ENCODE results near the gene CDC42SE2. TPM values are rescaled to one million over a fixed set of nuclear protein-coding genes. Genes with fewer than 3 reads are reported as not detected.

Gene CDC42SE2
- total and polyA plus RNA-seq, 10 donors, result 49.6 to 128 (median 102) TPM

DNA sequence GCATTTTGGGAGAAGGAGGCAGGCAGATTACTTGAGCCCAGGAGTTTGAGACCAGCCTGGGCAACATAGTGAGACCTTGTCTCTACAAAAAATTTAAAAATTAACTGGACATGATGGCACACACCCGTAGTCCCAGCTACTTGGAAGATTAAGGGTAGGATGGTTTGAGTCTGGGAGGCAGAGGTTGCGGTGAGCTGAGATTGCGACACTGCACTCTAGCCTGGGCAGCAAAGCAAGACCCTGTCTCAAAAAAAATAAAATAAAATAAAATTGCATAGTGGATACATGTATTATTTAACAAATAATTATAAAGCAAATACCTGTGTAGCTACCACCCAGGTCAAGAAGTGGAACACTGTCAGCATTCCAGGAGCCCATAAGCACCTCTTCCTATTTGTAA is 90.1 kb downstream of the CDC42SE2 start:
- WGBS, 5 donors, result 89 to 94% (median 94%) methylated on average over 3 of the region's 3 CpGs

DNA sequence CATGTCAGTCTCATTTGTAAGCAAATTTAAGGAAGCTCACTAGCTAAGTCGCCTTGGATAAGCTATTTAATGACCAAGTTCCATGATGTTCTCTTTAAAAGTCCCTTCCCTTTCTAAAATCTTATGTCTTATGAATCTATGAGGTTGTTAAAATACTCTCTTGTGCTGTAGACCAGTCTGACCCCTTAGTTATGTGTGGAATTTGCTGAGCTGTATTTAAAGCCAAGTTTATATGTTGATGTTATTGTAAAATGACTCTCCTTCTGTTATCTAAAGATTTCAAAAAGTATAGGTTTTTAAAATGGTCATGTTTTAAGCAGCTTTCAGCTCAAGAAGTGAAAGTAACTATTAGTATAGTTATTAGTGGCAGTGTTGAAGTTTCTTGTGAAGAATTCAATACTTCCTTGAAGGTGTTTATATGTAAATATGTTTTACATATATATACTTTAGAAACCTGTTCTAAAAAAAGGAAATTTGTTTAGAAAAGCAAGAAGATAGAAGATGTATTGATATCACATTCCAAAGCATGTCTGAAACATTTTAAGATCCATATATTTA is 92.2 kb downstream of the CDC42SE2 start:
- Histone ChIP-seq H3K27ac (peak overlapping the region; percentile 12 to 74 (median 50)), H3K9me3 (no peaks in the 10 kb centered on the region), H3K36me3 (peaks cover 0 to 35% (median 16%) of the 10 kb centered on the region in 6 donors), H3K4me3 (no peak overlapping the region), H3K4me1 (peaks cover 28 to 87% (median 49%) of the 10 kb centered on the region in 6 donors), H3K27me3 (replicated peaks in 1 of 7) (no peaks in the 10 kb centered on the region)
- TF ChIP-seq POLR2AphosphoS5 (IDR thresholded peaks at IDR 0.05), result no peak
- TF ChIP-seq, protein P1, sequence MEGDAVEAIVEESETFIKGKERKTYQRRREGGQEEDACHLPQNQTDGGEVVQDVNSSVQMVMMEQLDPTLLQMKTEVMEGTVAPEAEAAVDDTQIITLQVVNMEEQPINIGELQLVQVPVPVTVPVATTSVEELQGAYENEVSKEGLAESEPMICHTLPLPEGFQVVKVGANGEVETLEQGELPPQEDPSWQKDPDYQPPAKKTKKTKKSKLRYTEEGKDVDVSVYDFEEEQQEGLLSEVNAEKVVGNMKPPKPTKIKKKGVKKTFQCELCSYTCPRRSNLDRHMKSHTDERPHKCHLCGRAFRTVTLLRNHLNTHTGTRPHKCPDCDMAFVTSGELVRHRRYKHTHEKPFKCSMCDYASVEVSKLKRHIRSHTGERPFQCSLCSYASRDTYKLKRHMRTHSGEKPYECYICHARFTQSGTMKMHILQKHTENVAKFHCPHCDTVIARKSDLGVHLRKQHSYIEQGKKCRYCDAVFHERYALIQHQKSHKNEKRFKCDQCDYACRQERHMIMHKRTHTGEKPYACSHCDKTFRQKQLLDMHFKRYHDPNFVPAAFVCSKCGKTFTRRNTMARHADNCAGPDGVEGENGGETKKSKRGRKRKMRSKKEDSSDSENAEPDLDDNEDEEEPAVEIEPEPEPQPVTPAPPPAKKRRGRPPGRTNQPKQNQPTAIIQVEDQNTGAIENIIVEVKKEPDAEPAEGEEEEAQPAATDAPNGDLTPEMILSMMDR (IDR thresholded peaks at IDR 0.05 in 8 of 11, conservative IDR thresholded peaks at IDR 0.05 in 3 of 11), result no peak
- no peak for TF ChIP-seq POLR2A (IDR thresholded peaks at IDR 0.05)
- no peak for DNase-seq
- intact Hi-C loops (cut with DNase I; ENCODE audit: low total_unique reads), result no loop called here
- 19 to 43% (median 32%) methylated on average over 1 of the region's 1 CpG for WGBS, 5 donors

More for the DNA sequence above, 90.1 kb downstream of the CDC42SE2 start:
- Histone ChIP-seq H3K4me1 (peaks cover 28 to 75% (median 49%) of the 10 kb centered on the region in 6 donors), H3K27me3 (replicated peaks in 1 of 7) (no peaks in the 10 kb centered on the region), H3K9me3 (no peaks in the 10 kb centered on the region), H3K36me3 (peaks cover 0 to 23% (median 4%) of the 10 kb centered on the region in 6 donors), H3K27ac (peak overlapping the region in 1 of 8 donors; percentile 24), H3K4me3 (no peak overlapping the region)
- intact Hi-C loops (cut with DNase I; ENCODE audit: low total_unique reads), result no loop called here
- TF ChIP-seq POLR2A (IDR thresholded peaks at IDR 0.05) (no peak), POLR2AphosphoS5 (IDR thresholded peaks at IDR 0.05) (no peak)
- TF ChIP-seq, protein P1 (IDR thresholded peaks at IDR 0.05 in 8 of 11, conservative IDR thresholded peaks at IDR 0.05 in 3 of 11), result no peak
- no peak for DNase-seq

DNA sequence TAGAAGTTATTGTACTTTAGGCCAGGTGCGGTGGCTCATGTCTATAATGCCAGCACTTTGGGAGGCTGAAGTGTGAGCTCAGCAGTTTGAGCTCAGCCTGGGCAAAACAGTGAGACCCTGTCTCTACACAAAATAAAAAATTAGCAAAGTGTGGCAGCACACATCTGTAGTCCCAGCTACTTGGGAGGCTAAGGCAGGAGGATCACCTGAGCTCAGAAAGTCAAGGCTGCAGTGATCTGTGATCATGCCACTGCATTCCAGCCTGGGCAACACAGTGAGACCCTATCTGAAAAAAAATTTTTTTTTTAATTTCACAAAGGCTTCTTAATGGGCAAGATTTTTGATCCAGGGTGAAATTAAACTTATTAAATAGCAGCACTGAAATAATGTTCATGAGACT is 92.8 kb downstream of the CDC42SE2 start:
- 88 to 100% (median 91%) methylated on average over 1 of the region's 1 CpG for WGBS, 5 donors

More for the DNA sequence above, 92.8 kb downstream of the CDC42SE2 start:
- no peak for DNase-seq
- Histone ChIP-seq H3K4me1 (peaks cover 28 to 89% (median 49%) of the 10 kb centered on the region in 6 donors), H3K27ac (peak overlapping the region in 6 of 8 donors; percentile 12 to 74 (median 54)), H3K4me3 (no peak overlapping the region), H3K36me3 (peaks cover 0 to 38% (median 16%) of the 10 kb centered on the region in 6 donors), H3K27me3 (replicated peaks in 1 of 7) (no peaks in the 10 kb centered on the region), H3K9me3 (no peaks in the 10 kb centered on the region)
- TF ChIP-seq POLR2AphosphoS5 (IDR thresholded peaks at IDR 0.05) (no peak), POLR2A (IDR thresholded peaks at IDR 0.05) (no peak)
- TF ChIP-seq, protein P1 (IDR thresholded peaks at IDR 0.05 in 8 of 11, conservative IDR thresholded peaks at IDR 0.05 in 3 of 11), result no peak
- intact Hi-C loops (cut with DNase I; ENCODE audit: low total_unique reads), result no loop called here

All from spleen (tissue), 11 donors.